ENCODE data around the gene SLC30A4.

- no peak for TF ChIP-seq CTCF (IDR thresholded peaks at IDR 0.05)
- TF ChIP-seq POLR2A (IDR thresholded peaks at IDR 0.05) = no peak
- no peak for TF ChIP-seq POLR2AphosphoS5 (IDR thresholded peaks at IDR 0.05)
These were observed 793 bp downstream of the SLC30A4 start for GRCh38 chr15:45521596-45522327.

All from prostate gland (tissue), 2 donors.